A549 (cell line): ENCODE data around the gene TAF11L9.

Source experiments
- EP300 ChIP-seq, 2 experiments: fragments of >200 bp; sonication (Bioruptor Twin); formaldehyde crosslinking; IDR thresholded peaks; 2 replicates in 1 of 2; 3 replicates in 1 of 2; pipeline ENCODE4 v1.6.1; 2016 to 2017
- POLR2A ChIP-seq: IDR thresholded peaks from 2 replicates; pipeline ENCODE4 v1.6.1; 2012; ENCODE audit warnings: mild to moderate bottlenecking, low read length
- POLR2AphosphoS2 ChIP-seq: conservative IDR thresholded peaks from 2 replicates; pipeline ENCODE4 v1.6.1; 2012; ENCODE audit warnings: low read length, improper control_type of control experiment, inconsistent platforms
- TF ChIP-seq, protein P1 (sequence below): fragments of >200 bp; sonication (Bioruptor Twin); formaldehyde crosslinking; IDR thresholded peaks from 3 replicates; pipeline ENCODE4 v1.5.1; 2016
- TF ChIP-seq, protein P2 (sequence below): IDR thresholded peaks from 2 replicates; pipeline ENCODE4 v1.6.1; 2012

- TF ChIP-seq, protein P1, sequence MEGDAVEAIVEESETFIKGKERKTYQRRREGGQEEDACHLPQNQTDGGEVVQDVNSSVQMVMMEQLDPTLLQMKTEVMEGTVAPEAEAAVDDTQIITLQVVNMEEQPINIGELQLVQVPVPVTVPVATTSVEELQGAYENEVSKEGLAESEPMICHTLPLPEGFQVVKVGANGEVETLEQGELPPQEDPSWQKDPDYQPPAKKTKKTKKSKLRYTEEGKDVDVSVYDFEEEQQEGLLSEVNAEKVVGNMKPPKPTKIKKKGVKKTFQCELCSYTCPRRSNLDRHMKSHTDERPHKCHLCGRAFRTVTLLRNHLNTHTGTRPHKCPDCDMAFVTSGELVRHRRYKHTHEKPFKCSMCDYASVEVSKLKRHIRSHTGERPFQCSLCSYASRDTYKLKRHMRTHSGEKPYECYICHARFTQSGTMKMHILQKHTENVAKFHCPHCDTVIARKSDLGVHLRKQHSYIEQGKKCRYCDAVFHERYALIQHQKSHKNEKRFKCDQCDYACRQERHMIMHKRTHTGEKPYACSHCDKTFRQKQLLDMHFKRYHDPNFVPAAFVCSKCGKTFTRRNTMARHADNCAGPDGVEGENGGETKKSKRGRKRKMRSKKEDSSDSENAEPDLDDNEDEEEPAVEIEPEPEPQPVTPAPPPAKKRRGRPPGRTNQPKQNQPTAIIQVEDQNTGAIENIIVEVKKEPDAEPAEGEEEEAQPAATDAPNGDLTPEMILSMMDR: no peak
- TF ChIP-seq EP300 (IDR thresholded peaks at IDR 0.05) (no peak), POLR2A (no peak), POLR2AphosphoS2 (no peak)
- TF ChIP-seq, protein P2, sequence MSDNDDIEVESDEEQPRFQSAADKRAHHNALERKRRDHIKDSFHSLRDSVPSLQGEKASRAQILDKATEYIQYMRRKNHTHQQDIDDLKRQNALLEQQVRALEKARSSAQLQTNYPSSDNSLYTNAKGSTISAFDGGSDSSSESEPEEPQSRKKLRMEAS: no peak
Observed at GRCh38 chr5:17619354-17619753, 25.2 kb upstream of the TAF11L9 start.
